NCI-H146 treated with DMSO at 0.1 percent for 48 hours (cell line): ENCODE measurements around the gene CLEC20A.

Source experiments
- DNase-seq: peaks from one replicate; lab custom pipeline; 2025; ENCODE audit not compliant: unreplicated experiment; lab: John Stamatoyannopoulos, UW

The CLEC20A gene

GRCh38 chr1:178477841-178478240 lies 18.9 kb downstream of the CLEC20A start:
- DNase-seq, result no peak

GRCh38 chr1:178477373-178477772 lies 19.4 kb downstream of the CLEC20A start:
- no peak for DNase-seq

GRCh38 chr1:178472531-178472930 lies 24.2 kb downstream of the CLEC20A start:
- no peak for DNase-seq

- DNase-seq, result peak; percentile 44
Measured at GRCh38 chr1:178470411-178470960, 26.3 kb downstream of the CLEC20A start.

- no peak for DNase-seq
Measured at GRCh38 chr1:178467837-178468236, 28.9 kb downstream of the CLEC20A start.

GRCh38 chr1:178465011-178465410 lies 31.8 kb downstream of the CLEC20A start:
- no peak for DNase-seq

GRCh38 chr1:178464566-178464965 lies 32.2 kb downstream of the CLEC20A start:
- DNase-seq, result no peak

- DNase-seq, result no peak
Measured at GRCh38 chr1:178464141-178464540, 32.6 kb downstream of the CLEC20A start.

GRCh38 chr1:178461701-178462100 lies 35.1 kb downstream of the CLEC20A start:
- no peak for DNase-seq

- DNase-seq, result no peak
Measured at GRCh38 chr1:178461104-178461503, 35.7 kb downstream of the CLEC20A start.

- no peak for DNase-seq
Measured at GRCh38 chr1:178458203-178458602, 38.6 kb downstream of the CLEC20A start.

GRCh38 chr1:178457651-178458050 lies 39.1 kb downstream of the CLEC20A start:
- no peak for DNase-seq

- DNase-seq, result no peak
Measured at GRCh38 chr1:178456472-178456871, 40.3 kb downstream of the CLEC20A start.

GRCh38 chr1:178452013-178452412 lies 44.8 kb downstream of the CLEC20A start:
- DNase-seq, result no peak

- DNase-seq, result no peak
Measured at GRCh38 chr1:178451529-178451928, 45.2 kb downstream of the CLEC20A start.

- DNase-seq, result no peak
Measured at GRCh38 chr1:178450871-178451270, 45.9 kb downstream of the CLEC20A start.

- DNase-seq, result no peak
Measured at GRCh38 chr1:178442925-178443324, 53.8 kb downstream of the CLEC20A start.

- no peak for DNase-seq
Measured at GRCh38 chr1:178438432-178438831, 58.3 kb downstream of the CLEC20A start.

- no peak for DNase-seq
Measured at GRCh38 chr1:178436899-178437298, 59.9 kb downstream of the CLEC20A start.

- no peak for DNase-seq
Measured at GRCh38 chr1:178434899-178435435, 61.8 kb downstream of the CLEC20A start.

- DNase-seq, result no peak
Measured at GRCh38 chr1:178434360-178434759, 62.4 kb downstream of the CLEC20A start.
